Fibroblast of villous mesenchyme (primary cell): ENCODE results near the gene PLEKHH1. TPM values are rescaled to one million over a fixed set of nuclear protein-coding genes. Genes with fewer than 3 reads are reported as not detected.

Experiments used
- DNase-seq: peaks from one replicate; pipeline ENCODE4 v3.0.0-alpha.2; 2010; ENCODE audit warnings: low read depth
- H3K4me3 ChIP-seq: 2 replicates; pipeline ENCODE4 v1.5.1; 2011; ENCODE audit warnings: low read depth, mild to moderate bottlenecking, low read length
- CTCF ChIP-seq: IDR thresholded peaks from 2 replicates; pipeline ENCODE4 v1.5.1; 2012; ENCODE audit warnings: low read depth, mild to moderate bottlenecking, low read length; ENCODE audit not compliant: insufficient read depth
- total RNA-seq: library from RNA; depleted of rRNA; stranded (reverse); fragments of >200 nt; gene quantifications from 2 replicates; pipeline ENCODE4 v1.2.3, GENCODE V29; 2012

Gene PLEKHH1
- total RNA-seq, 1 donor = 0.43 TPM

- no peak for TF ChIP-seq CTCF
- no peak for DNase-seq
- no peak overlapping the region for H3K4me3 ChIP-seq
These were observed 36.0 kb downstream of the PLEKHH1 start for GRCh38 chr14:67569011-67569650.

GRCh38 chr14:67569651-67570290 is 36.7 kb downstream of the PLEKHH1 start:
- TF ChIP-seq CTCF = no peak
- no peak overlapping the region for H3K4me3 ChIP-seq
- DNase-seq = no peak

- no peak for DNase-seq
- TF ChIP-seq CTCF = no peak
- H3K4me3 ChIP-seq = no peak overlapping the region
These were observed 37.4 kb downstream of the PLEKHH1 start for GRCh38 chr14:67570453-67570852.

- no peak overlapping the region for H3K4me3 ChIP-seq
- peak; percentile 97 for TF ChIP-seq CTCF
- peak; percentile 59 for DNase-seq
These were observed 38.3 kb downstream of the PLEKHH1 start for GRCh38 chr14:67571275-67571990.

- H3K4me3 ChIP-seq = no peak overlapping the region
- TF ChIP-seq CTCF = no peak
- no peak for DNase-seq
These were observed 38.9 kb downstream of the PLEKHH1 start for GRCh38 chr14:67571991-67572323.

- TF ChIP-seq CTCF = no peak
- H3K4me3 ChIP-seq = no peak overlapping the region
- no peak for DNase-seq
These were observed 39.5 kb downstream of the PLEKHH1 start for GRCh38 chr14:67572608-67573007.
